Upper lobe of left lung (tissue), 6 donors: ENCODE data around the gene LHX3. TPM values are rescaled to one million over a fixed set of nuclear protein-coding genes. Genes with fewer than 3 reads are reported as not detected.
A peak's percentile ranks its signal among the peaks of the same experiment; 100 is the strongest.

ENCODE experiments used
- ATAC-seq, 2 donors: fragments of 200-7000 bp; cut with Tn5 transposase; one replicate each; pipeline ENCODE4 v1.9.1; 2022; ENCODE audit warnings: mild to moderate bottlenecking in 2 of 2, moderate library complexity in 2 of 2; ENCODE audit not compliant: low FRiP score in 2 of 2
- DNase-seq, 2 donors: peaks; one replicate each; pipeline ENCODE4 v3.0.0-alpha.2; 2019 to 2020
- H3K27ac ChIP-seq, 4 donors: fragments of 200-600 bp; sonication (generic); one replicate each; pipeline ENCODE4 v1.5.1; 2016 to 2019
- H3K27me3 ChIP-seq, 4 donors: fragments of 200-600 bp; sonication (generic); one replicate each; pipeline ENCODE4 v1.5.1; 2017 to 2019
- H3K36me3 ChIP-seq, 4 donors: fragments of 200-600 bp; sonication (generic); one replicate each; pipeline ENCODE4 v1.5.1; 2016 to 2019
- H3K4me1 ChIP-seq, 4 donors: fragments of 200-600 bp; sonication (generic); one replicate each; pipeline ENCODE4 v1.5.1; 2018 to 2019
- H3K4me3 ChIP-seq, 4 donors: fragments of 200-600 bp; sonication (generic); one replicate each; pipeline ENCODE4 v1.5.1; 2017 to 2019; ENCODE audit warnings: mild to moderate bottlenecking in 2 of 4, moderate library complexity in 1 of 4
- H3K9me3 ChIP-seq, 4 donors: fragments of 200-600 bp; sonication (generic); one replicate each; pipeline ENCODE4 v1.5.1; 2018 to 2019
- CTCF ChIP-seq, 6 experiments: fragments of 450-650 bp in 4 of 6; fragments of 200-600 bp in 2 of 6; sonication (generic) in 2 of 6; IDR thresholded peaks; one replicate each; pipeline ENCODE4 v1.5.1; 2016 to 2019; ENCODE audit warnings: antibody characterized with exemption in 6 of 6
- EP300 ChIP-seq, 4 donors: sonication (generic); formaldehyde crosslinking; IDR thresholded peaks; one replicate each; pipeline ENCODE4 v1.5.1; 2017; ENCODE audit warnings: antibody characterized with exemption in 4 of 4, control low read depth in 2 of 4
- POLR2A ChIP-seq, 4 donors: fragments of 450-650 bp; IDR thresholded peaks; one replicate each; pipeline ENCODE4 v1.5.1; 2016 to 2017; ENCODE audit warnings: antibody characterized with exemption in 4 of 4, mild to moderate bottlenecking in 2 of 4
- POLR2AphosphoS5 ChIP-seq, 2 donors: sonication (generic); formaldehyde crosslinking; IDR thresholded peaks; one replicate each; pipeline ENCODE4 v1.5.1; 2017; ENCODE audit warnings: antibody characterized with exemption in 2 of 2
- WGBS, 2 donors: methylation state at CpG; one replicate each; pipeline ENCODE4 v1.1.5; 2017 to 2018; 5-methylcytosine and 5-hydroxymethylcytosine counted together
- total RNA-seq, 6 donors: library from RNA; depleted of rRNA in 4 of 6; stranded (reverse); fragments of >200 nt in 4 of 6; gene quantifications; one replicate each; pipeline versions ENCODE4 v1.1.0 to v1.2.1, GENCODE V29; 2016 to 2021
- donor health status: DM: no; HTN: no; CAD: no; lungs with moderate emphysema.
- donor health status: DM: no; HTN: yes; CAD: no; lungs with severe emphysema.

LHX3 gene
- total RNA-seq, 6 donors from 2014 or later = 0.20 TPM; not detected in 5

- H3K4me1 ChIP-seq = peaks cover 0 to under 1% (median 0%) of the 10 kb centered on the region in 4 donors
- H3K36me3 ChIP-seq = no peaks in the 10 kb centered on the region
- TF ChIP-seq POLR2A (IDR thresholded peaks at IDR 0.05) (no peak), EP300 (IDR thresholded peaks at IDR 0.05) (no peak), CTCF (IDR thresholded peaks at IDR 0.05) (no peak), POLR2AphosphoS5 (IDR thresholded peaks at IDR 0.05) (no peak)
- ATAC-seq (no peak), DNase-seq (peak in 1 of 2 donors; percentile 75)
- WGBS, 2 donors = 85 to 91% methylated on average over 17 to 43 of the region's 50 CpGs
- no peak overlapping the region for H3K27ac ChIP-seq
- H3K4me3 ChIP-seq = no peak overlapping the region
- H3K9me3 ChIP-seq = no peaks in the 10 kb centered on the region
- H3K27me3 ChIP-seq = no peaks in the 10 kb centered on the region
Observed at GRCh38 chr9:136251264-136252115, 46.6 kb upstream of the LHX3 start.

GRCh38 chr9:136250676-136251075 is 45.7 kb upstream of the LHX3 start:
- 50 to 80% methylated on average over 5 to 9 of the region's 10 CpGs for WGBS, 2 donors
- DNase-seq = peak in 1 of 2 donors; percentile 57
- no peak overlapping the region for H3K27ac ChIP-seq
- no peaks in the 10 kb centered on the region for H3K9me3 ChIP-seq
- no peaks in the 10 kb centered on the region for H3K27me3 ChIP-seq
- no peak overlapping the region for H3K4me3 ChIP-seq
- no peaks in the 10 kb centered on the region for H3K36me3 ChIP-seq
- TF ChIP-seq POLR2AphosphoS5 (IDR thresholded peaks at IDR 0.05) (no peak), CTCF (IDR thresholded peaks at IDR 0.05) (no peak)
- no peak for ATAC-seq
- peaks cover 0 to 6% (median 1%) of the 10 kb centered on the region in 4 donors for H3K4me1 ChIP-seq

- no peak overlapping the region for H3K4me3 ChIP-seq
- ATAC-seq = no peak
- H3K36me3 ChIP-seq = no peaks in the 10 kb centered on the region
- TF ChIP-seq POLR2A (IDR thresholded peaks at IDR 0.05) (no peak), EP300 (IDR thresholded peaks at IDR 0.05) (no peak), CTCF (IDR thresholded peaks at IDR 0.05) (no peak), POLR2AphosphoS5 (IDR thresholded peaks at IDR 0.05) (no peak)
- no peaks in the 10 kb centered on the region for H3K9me3 ChIP-seq
- DNase-seq = peak in 1 of 2 donors; percentile 76
- peaks cover under 1 to 9% (median 4%) of the 10 kb centered on the region in 4 donors for H3K4me1 ChIP-seq
- no peak overlapping the region for H3K27ac ChIP-seq
- WGBS, 2 donors = 66 to 70% methylated on average over 30 of the region's 30 CpGs
- H3K27me3 ChIP-seq = no peaks in the 10 kb centered on the region
Observed at GRCh38 chr9:136249877-136250559, 45.1 kb upstream of the LHX3 start.

- DNase-seq (peak in 1 of 2 donors; percentile 79), ATAC-seq (no peak)
- peaks cover 9 to 17% (median 12%) of the 10 kb centered on the region in 4 donors for H3K4me1 ChIP-seq
- no peaks in the 10 kb centered on the region for H3K9me3 ChIP-seq
- H3K27me3 ChIP-seq = no peaks in the 10 kb centered on the region
- 85% methylated on average over 18 to 30 of the region's 30 CpGs for WGBS, 2 donors
- H3K27ac ChIP-seq = no peak overlapping the region
- H3K36me3 ChIP-seq = no peaks in the 10 kb centered on the region
- TF ChIP-seq POLR2A (IDR thresholded peaks at IDR 0.05) (no peak), CTCF (IDR thresholded peaks at IDR 0.05) (no peak), EP300 (IDR thresholded peaks at IDR 0.05) (no peak), POLR2AphosphoS5 (IDR thresholded peaks at IDR 0.05) (no peak)
- H3K4me3 ChIP-seq = no peak overlapping the region
Observed at GRCh38 chr9:136248951-136249876, 44.3 kb upstream of the LHX3 start.
